NCI-H128 (cell line): ENCODE measurements around the gene FAM241B.

Experiments
- DNase-seq: peaks from one replicate; lab custom pipeline; 2025; ENCODE audit not compliant: unreplicated experiment; lab: John Stamatoyannopoulos, UW

The FAM241B gene

GRCh38 chr10:69629897-69630650 is at the start of gene FAM241B:
Gene FAM241B (plus strand): TSS chr10:69630247. CDS start chr10:69631744, 1,497 bp downstream.
- DNase-seq: peak; percentile 22

GRCh38 chr10:69580435-69580834 is 49.6 kb upstream of the FAM241B start:
- DNase-seq: no peak

- no peak for DNase-seq
These were observed 46.9 kb upstream of the FAM241B start for GRCh38 chr10:69583106-69583505.

GRCh38 chr10:69584624-69585023 is 45.4 kb upstream of the FAM241B start:
- no peak for DNase-seq

GRCh38 chr10:69588358-69588757 is 41.7 kb upstream of the FAM241B start:
- DNase-seq: no peak

- no peak for DNase-seq
These were observed 29.2 kb upstream of the FAM241B start for GRCh38 chr10:69600761-69601330.

GRCh38 chr10:69609077-69609476 is 21.0 kb upstream of the FAM241B start:
- DNase-seq: no peak

- no peak for DNase-seq
These were observed 17.3 kb upstream of the FAM241B start for GRCh38 chr10:69612760-69613159.

- no peak for DNase-seq
These were observed 15.9 kb upstream of the FAM241B start for GRCh38 chr10:69614130-69614529.

GRCh38 chr10:69616358-69616757 is 13.7 kb upstream of the FAM241B start:
- no peak for DNase-seq

- no peak for DNase-seq
These were observed 11.3 kb upstream of the FAM241B start for GRCh38 chr10:69618746-69619145.

- no peak for DNase-seq
These were observed 10.4 kb upstream of the FAM241B start for GRCh38 chr10:69619626-69620025.

GRCh38 chr10:69620625-69621024 is 9.4 kb upstream of the FAM241B start:
- no peak for DNase-seq

- no peak for DNase-seq
These were observed 5.7 kb upstream of the FAM241B start for GRCh38 chr10:69624245-69624786.

- DNase-seq: no peak
These were observed 3.2 kb upstream of the FAM241B start for GRCh38 chr10:69626826-69627225.

GRCh38 chr10:69628891-69629290 is 1.2 kb upstream of the FAM241B start:
- no peak for DNase-seq

- no peak for DNase-seq
These were observed 539 bp upstream of the FAM241B start for GRCh38 chr10:69629519-69629896.

- DNase-seq: no peak
These were observed 779 bp downstream of the FAM241B start for GRCh38 chr10:69630651-69631400.

- no peak for DNase-seq
These were observed 1.5 kb downstream of the FAM241B start for GRCh38 chr10:69631566-69631965.

- DNase-seq: no peak
These were observed 2.6 kb downstream of the FAM241B start for GRCh38 chr10:69632516-69633199.
